ENCODE measurements around the gene MAMDC2.

MAMDC2 gene

DNA sequence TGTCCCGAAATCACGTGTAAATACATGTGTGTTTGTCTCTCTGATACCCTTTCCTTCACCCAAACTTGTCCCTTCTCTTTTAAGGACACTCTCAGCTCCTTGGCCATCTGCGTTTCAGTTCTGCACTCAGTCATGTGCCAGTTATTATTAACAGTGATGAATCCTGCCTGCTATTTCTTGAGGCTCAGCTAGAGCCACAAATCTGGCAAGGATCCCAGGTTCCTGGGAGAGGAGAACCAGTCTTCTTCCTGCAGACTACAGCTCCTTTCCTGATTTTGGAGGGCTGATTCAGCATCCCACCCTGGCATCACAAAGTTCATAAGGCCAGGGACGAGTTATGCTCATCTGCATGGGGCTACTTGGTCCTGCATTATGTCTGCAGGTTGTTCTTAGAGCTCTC lies 5.6 kb downstream of the MAMDC2 start:
- peaks cover 7% of the 10 kb centered on the region for H3K27me3 ChIP-seq (replicated peaks; ENCODE audit: control insufficient read depth, insufficient read depth, low read length, poor library complexity, severe bottlenecking)
- DNase-seq, result no peak
- H3K36me3 ChIP-seq (ENCODE audit: control insufficient read depth, insufficient read depth, low read length), result no peaks in the 10 kb centered on the region
- H3K27ac ChIP-seq (ENCODE audit: insufficient read depth, low read length, poor library complexity, severe bottlenecking), result no peak overlapping the region
- H3K9me3 ChIP-seq (ENCODE audit: control insufficient read depth, low read length), result no peaks in the 10 kb centered on the region
- no peaks in the 10 kb centered on the region for H3K4me1 ChIP-seq (ENCODE audit: control insufficient read depth, insufficient read depth, low read length, poor library complexity, severe bottlenecking)
- no peak overlapping the region for H3K4me3 ChIP-seq (ENCODE audit: insufficient read depth, low read depth, low read length, poor library complexity, severe bottlenecking)

DNA sequence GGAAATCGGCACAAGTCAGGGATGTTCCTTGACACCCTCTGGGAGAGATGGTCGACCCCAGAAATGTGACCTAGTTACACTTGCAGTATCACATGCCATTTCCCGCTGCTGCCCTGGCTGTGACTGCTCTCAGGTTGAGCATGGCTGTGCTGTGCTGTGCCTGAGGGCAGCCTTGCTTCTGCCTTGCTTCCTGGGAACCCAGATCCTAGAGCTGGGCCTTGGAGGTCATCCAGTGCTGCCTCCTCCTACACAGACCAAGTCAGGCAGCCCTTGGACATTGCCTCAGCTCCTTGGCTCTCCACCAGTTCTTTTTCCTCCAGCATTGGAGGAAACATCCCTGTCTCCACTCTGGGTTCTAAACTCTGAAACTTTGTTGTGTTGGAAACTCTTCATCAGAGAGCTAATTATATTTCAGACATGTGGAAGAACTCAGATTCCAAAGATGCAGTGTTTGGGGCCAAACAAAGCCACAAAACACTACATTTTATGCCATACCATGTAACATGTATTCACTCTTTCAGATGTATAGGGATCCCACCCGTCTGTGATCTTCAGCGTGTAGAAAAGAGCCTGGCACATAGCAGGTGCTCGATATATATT lies 6.1 kb downstream of the MAMDC2 start:
- Histone ChIP-seq H3K9me3 (ENCODE audit: control insufficient read depth, low read length) (no peaks in the 10 kb centered on the region), H3K27me3 (replicated peaks; ENCODE audit: control insufficient read depth, insufficient read depth, low read length, poor library complexity, severe bottlenecking) (peaks cover 7% of the 10 kb centered on the region), H3K36me3 (ENCODE audit: control insufficient read depth, insufficient read depth, low read length) (no peaks in the 10 kb centered on the region), H3K27ac (ENCODE audit: insufficient read depth, low read length, poor library complexity, severe bottlenecking) (no peak overlapping the region), H3K4me3 (ENCODE audit: insufficient read depth, low read depth, low read length, poor library complexity, severe bottlenecking) (no peak overlapping the region), H3K4me1 (ENCODE audit: control insufficient read depth, insufficient read depth, low read length, poor library complexity, severe bottlenecking) (no peaks in the 10 kb centered on the region)
- no peak for DNase-seq

DNA sequence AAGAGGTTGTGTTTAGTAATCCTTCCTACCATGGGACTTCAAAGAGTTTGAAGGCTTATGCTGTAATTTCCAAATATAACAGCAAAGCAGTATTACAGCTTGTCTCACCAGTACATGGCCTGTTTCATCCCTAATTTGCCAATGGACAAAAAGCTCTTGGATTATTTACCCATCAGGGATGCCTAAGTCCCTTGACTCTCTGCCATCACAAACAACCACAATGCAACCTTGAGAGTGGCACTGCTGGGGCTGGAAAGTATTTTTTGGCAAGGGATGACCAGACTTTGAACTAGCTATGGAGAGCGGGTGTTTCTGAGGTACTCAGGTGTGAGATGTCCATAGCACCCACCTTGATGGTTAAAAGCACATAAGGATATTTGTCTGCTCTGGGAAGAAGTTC lies 9.1 kb downstream of the MAMDC2 start:
- Histone ChIP-seq H3K36me3 (ENCODE audit: control insufficient read depth, insufficient read depth, low read length) (no peaks in the 10 kb centered on the region), H3K27ac (ENCODE audit: insufficient read depth, low read length, poor library complexity, severe bottlenecking) (no peak overlapping the region), H3K4me1 (ENCODE audit: control insufficient read depth, insufficient read depth, low read length, poor library complexity, severe bottlenecking) (no peaks in the 10 kb centered on the region), H3K27me3 (replicated peaks; ENCODE audit: control insufficient read depth, insufficient read depth, low read length, poor library complexity, severe bottlenecking) (peaks cover 7% of the 10 kb centered on the region), H3K4me3 (ENCODE audit: insufficient read depth, low read depth, low read length, poor library complexity, severe bottlenecking) (no peak overlapping the region), H3K9me3 (ENCODE audit: control insufficient read depth, low read length) (no peaks in the 10 kb centered on the region)
- no peak for DNase-seq

DNA sequence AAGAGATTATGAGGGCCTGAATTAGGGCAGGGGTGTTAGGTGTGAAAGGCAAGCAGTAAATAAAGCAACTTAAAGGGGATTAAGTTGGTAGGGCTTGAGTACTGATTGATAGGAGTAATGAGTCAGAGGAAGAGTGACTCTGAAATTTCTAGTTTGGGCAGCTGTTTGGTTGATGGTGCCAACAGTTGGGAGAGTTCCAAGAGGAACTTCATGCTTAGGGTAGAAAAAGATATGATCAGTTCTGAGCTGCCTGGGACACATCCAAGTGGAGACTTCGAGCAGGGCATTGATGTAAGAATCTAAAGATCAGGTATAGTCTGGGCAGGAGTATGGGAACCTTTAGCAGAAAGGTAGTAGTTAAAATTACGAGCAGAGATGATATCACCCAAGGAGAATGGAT lies 10.2 kb downstream of the MAMDC2 start:
- no peak overlapping the region for H3K4me3 ChIP-seq (ENCODE audit: insufficient read depth, low read depth, low read length, poor library complexity, severe bottlenecking)
- no peaks in the 10 kb centered on the region for H3K4me1 ChIP-seq (ENCODE audit: control insufficient read depth, insufficient read depth, low read length, poor library complexity, severe bottlenecking)
- H3K36me3 ChIP-seq (ENCODE audit: control insufficient read depth, insufficient read depth, low read length), result no peaks in the 10 kb centered on the region
- peaks cover 3% of the 10 kb centered on the region for H3K27me3 ChIP-seq (replicated peaks; ENCODE audit: control insufficient read depth, insufficient read depth, low read length, poor library complexity, severe bottlenecking)
- H3K9me3 ChIP-seq (ENCODE audit: control insufficient read depth, low read length), result no peaks in the 10 kb centered on the region
- DNase-seq, result no peak
- H3K27ac ChIP-seq (ENCODE audit: insufficient read depth, low read length, poor library complexity, severe bottlenecking), result no peak overlapping the region

GRCh38 chr9:70054521-70054920 lies 10.9 kb downstream of the MAMDC2 start:
- no peaks in the 10 kb centered on the region for H3K27me3 ChIP-seq (replicated peaks; ENCODE audit: control insufficient read depth, insufficient read depth, low read length, poor library complexity, severe bottlenecking)
- no peaks in the 10 kb centered on the region for H3K9me3 ChIP-seq (ENCODE audit: control insufficient read depth, low read length)
- no peak overlapping the region for H3K27ac ChIP-seq (ENCODE audit: insufficient read depth, low read length, poor library complexity, severe bottlenecking)
- no peak for DNase-seq
- H3K4me3 ChIP-seq (ENCODE audit: insufficient read depth, low read depth, low read length, poor library complexity, severe bottlenecking), result no peak overlapping the region
- H3K36me3 ChIP-seq (ENCODE audit: control insufficient read depth, insufficient read depth, low read length), result no peaks in the 10 kb centered on the region
- H3K4me1 ChIP-seq (ENCODE audit: control insufficient read depth, insufficient read depth, low read length, poor library complexity, severe bottlenecking), result no peaks in the 10 kb centered on the region

DNA sequence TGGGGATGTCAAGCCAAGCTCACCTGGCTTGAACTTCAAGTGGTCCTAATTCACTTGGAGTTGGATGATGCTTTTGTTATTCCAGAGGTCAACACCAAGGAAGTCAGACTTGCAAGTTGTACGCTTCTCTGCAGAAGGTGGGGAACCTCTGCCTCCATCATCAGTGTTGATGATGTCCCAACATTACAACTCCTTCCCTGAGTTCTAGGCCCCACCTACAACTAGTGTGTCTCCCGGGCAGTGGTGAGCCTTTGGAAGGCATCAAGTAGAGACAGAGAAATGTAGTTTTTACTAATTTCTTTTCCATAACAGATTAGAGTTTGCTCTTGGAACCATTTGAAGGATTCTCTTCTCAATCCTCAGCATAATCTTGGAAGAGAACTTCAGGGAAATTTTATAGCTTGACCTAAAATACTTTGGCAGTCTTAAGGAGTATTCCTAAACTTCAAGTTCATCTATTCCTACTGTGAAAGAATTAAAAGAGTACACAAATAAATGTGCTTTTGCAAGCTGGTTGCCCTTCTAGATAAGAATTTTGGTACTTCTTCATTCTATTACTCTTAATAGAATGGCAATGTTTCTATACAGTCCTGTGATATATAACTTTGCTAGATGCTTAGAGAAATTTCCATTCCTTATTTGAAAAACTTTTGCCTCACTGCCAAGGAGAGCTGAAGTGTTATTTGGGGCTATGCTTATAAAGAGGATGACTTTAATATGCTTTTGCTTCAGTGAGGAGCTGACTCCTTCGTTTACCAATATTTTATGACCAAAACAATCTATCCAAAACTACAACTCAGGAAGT lies 12.0 kb downstream of the MAMDC2 start:
- no peak overlapping the region for H3K27ac ChIP-seq (ENCODE audit: insufficient read depth, low read length, poor library complexity, severe bottlenecking)
- H3K27me3 ChIP-seq (replicated peaks; ENCODE audit: control insufficient read depth, insufficient read depth, low read length, poor library complexity, severe bottlenecking), result no peaks in the 10 kb centered on the region
- DNase-seq, result no peak
- no peak overlapping the region for H3K4me3 ChIP-seq (ENCODE audit: insufficient read depth, low read depth, low read length, poor library complexity, severe bottlenecking)
- no peaks in the 10 kb centered on the region for H3K36me3 ChIP-seq (ENCODE audit: control insufficient read depth, insufficient read depth, low read length)
- no peaks in the 10 kb centered on the region for H3K4me1 ChIP-seq (ENCODE audit: control insufficient read depth, insufficient read depth, low read length, poor library complexity, severe bottlenecking)
- no peaks in the 10 kb centered on the region for H3K9me3 ChIP-seq (ENCODE audit: control insufficient read depth, low read length)

DNA sequence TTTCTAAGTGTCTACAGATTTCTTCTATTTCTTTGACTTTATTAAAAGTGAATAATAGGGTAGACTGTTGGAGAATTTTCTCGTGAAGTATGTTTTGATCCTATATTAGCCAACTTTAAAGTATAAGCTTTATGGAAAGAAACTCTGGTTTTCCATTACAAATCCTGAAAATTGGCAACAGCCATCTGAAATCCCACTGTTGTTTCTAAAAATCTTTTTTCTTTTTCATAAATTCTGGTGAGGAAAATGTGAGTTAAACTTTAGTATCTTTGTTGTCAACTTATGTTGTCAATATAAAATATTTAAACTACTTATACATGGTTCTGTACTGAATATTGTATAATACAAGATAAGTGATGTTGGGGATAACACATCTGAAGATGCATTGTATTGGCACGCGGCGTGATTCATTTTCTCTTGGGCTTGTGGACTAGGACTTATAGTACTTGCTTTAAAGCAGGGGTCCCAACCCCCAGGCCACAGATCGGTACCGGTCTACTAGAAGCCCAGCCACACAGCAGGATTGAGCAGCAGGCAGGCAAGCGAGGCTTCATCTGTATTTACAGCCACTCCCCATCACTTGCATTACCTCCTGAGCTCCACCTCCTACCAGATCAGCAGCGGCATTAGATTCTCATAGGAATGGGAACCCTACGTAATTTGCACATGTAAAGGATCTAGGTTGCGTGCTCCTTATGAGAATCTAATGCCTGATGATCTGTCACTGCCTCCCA lies 12.7 kb downstream of the MAMDC2 start:
- no peak overlapping the region for H3K4me3 ChIP-seq (ENCODE audit: insufficient read depth, low read depth, low read length, poor library complexity, severe bottlenecking)
- DNase-seq, result no peak
- H3K4me1 ChIP-seq (ENCODE audit: control insufficient read depth, insufficient read depth, low read length, poor library complexity, severe bottlenecking), result no peaks in the 10 kb centered on the region
- no peaks in the 10 kb centered on the region for H3K27me3 ChIP-seq (replicated peaks; ENCODE audit: control insufficient read depth, insufficient read depth, low read length, poor library complexity, severe bottlenecking)
- no peaks in the 10 kb centered on the region for H3K36me3 ChIP-seq (ENCODE audit: control insufficient read depth, insufficient read depth, low read length)
- no peak overlapping the region for H3K27ac ChIP-seq (ENCODE audit: insufficient read depth, low read length, poor library complexity, severe bottlenecking)
- no peaks in the 10 kb centered on the region for H3K9me3 ChIP-seq (ENCODE audit: control insufficient read depth, low read length)

DNA sequence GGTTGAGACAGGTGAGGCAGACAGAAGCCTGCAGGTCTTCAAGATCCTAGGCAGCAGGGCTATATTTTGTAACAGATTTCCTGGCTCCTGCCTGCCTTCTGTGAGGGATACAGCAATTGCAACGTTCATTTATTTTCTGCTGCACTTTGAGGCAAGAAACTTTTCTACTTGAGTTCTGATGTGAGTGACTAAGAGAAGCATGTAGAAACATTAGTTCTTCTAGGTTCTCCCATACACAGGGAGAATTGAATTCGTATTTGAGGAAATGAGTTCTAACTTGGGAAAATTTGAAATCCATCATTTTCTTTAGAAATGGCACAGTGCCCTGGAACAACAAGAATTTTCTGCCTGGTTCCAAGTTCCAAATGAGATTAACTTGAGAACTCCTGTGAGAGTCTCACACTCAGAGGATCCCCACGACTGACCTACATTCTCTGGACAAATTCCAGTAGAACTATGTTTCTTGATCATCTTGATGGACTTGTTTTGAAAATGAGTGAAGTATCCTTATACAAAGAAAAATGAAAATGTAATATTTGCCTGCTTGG lies 15.0 kb downstream of the MAMDC2 start:
- H3K4me3 ChIP-seq (ENCODE audit: insufficient read depth, low read depth, low read length, poor library complexity, severe bottlenecking), result no peak overlapping the region
- no peaks in the 10 kb centered on the region for H3K4me1 ChIP-seq (ENCODE audit: control insufficient read depth, insufficient read depth, low read length, poor library complexity, severe bottlenecking)
- DNase-seq, result no peak
- H3K9me3 ChIP-seq (ENCODE audit: control insufficient read depth, low read length), result no peaks in the 10 kb centered on the region
- no peaks in the 10 kb centered on the region for H3K36me3 ChIP-seq (ENCODE audit: control insufficient read depth, insufficient read depth, low read length)
- no peak overlapping the region for H3K27ac ChIP-seq (ENCODE audit: insufficient read depth, low read length, poor library complexity, severe bottlenecking)
- H3K27me3 ChIP-seq (replicated peaks; ENCODE audit: control insufficient read depth, insufficient read depth, low read length, poor library complexity, severe bottlenecking), result no peaks in the 10 kb centered on the region

DNA sequence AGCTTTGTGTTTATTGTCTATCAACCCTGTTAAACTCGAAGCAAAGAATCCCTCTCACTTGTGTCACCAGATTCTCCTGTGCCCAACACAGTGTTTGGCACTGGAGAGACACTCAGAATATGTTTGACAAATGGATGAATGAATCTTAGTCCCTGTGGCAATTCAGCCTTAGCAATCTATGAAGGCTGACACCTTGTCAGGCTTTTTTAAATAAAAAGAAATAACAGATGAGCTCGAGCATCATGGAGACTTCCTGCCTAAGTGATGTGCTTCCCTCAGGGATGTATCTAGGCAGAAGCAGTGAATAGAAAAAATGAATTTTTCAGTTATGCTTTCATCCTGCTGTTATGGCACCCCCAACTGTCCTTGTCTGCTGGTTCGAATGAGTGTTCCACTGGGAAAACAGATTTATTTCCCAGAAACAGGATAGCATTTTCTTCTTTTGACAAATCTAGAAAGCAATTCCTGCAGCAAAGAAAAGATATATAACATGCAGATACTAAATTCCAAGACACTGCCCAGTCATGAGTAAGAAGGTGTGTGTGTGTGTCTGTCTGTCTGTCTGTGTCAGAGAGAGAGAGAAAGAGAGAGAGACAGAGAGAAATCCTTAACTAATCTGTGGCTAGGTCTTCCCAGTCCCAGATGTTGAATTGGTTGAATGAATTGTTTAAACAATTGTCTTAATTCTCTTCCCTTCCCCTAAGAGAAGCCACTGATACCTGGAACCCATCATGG lies 16.7 kb downstream of the MAMDC2 start:
- no peak overlapping the region for H3K27ac ChIP-seq (ENCODE audit: insufficient read depth, low read length, poor library complexity, severe bottlenecking)
- no peaks in the 10 kb centered on the region for H3K27me3 ChIP-seq (replicated peaks; ENCODE audit: control insufficient read depth, insufficient read depth, low read length, poor library complexity, severe bottlenecking)
- no peak for DNase-seq

More for the DNA sequence above, 16.7 kb downstream of the MAMDC2 start:
- H3K9me3 ChIP-seq (ENCODE audit: control insufficient read depth, low read length), result no peaks in the 10 kb centered on the region
- no peak overlapping the region for H3K4me3 ChIP-seq (ENCODE audit: insufficient read depth, low read depth, low read length, poor library complexity, severe bottlenecking)
- H3K36me3 ChIP-seq (ENCODE audit: control insufficient read depth, insufficient read depth, low read length), result no peaks in the 10 kb centered on the region
- no peaks in the 10 kb centered on the region for H3K4me1 ChIP-seq (ENCODE audit: control insufficient read depth, insufficient read depth, low read length, poor library complexity, severe bottlenecking)

Data from effector memory CD4-positive, alpha-beta T cell (primary cell).